LNCAP (cell line): ENCODE results near the gene WNK2.

ENCODE experiments used
- CTCF ChIP-seq: fragments of 450-650 bp; IDR thresholded peaks from 2 replicates; pipeline ENCODE4 v1.5.1; 2017; ENCODE audit warnings: mild to moderate bottlenecking

WNK2 gene

GRCh38 chr9:93268551-93269314 lies 84.8 kb downstream of the WNK2 start:
- TF ChIP-seq CTCF = no peak

- TF ChIP-seq CTCF = no peak
Observed at GRCh38 chr9:93270976-93271375, 87.0 kb downstream of the WNK2 start.

- TF ChIP-seq CTCF = peak; percentile 18; the same call in 1 of the 2 replicates
Observed at GRCh38 chr9:93276973-93277372, 93.0 kb downstream of the WNK2 start.

- no peak for TF ChIP-seq CTCF
Observed at GRCh38 chr9:93278144-93278543, 94.2 kb downstream of the WNK2 start.

- no peak for TF ChIP-seq CTCF
Observed at GRCh38 chr9:93280661-93281259, 96.8 kb downstream of the WNK2 start.

GRCh38 chr9:93286252-93287188 lies 102.6 kb downstream of the WNK2 start:
- TF ChIP-seq CTCF = no peak

- TF ChIP-seq CTCF = no peak
Observed at GRCh38 chr9:93287189-93287552, 103.2 kb downstream of the WNK2 start.
